DOHH2 (cell line): Measurements from ENCODE around the gene DAZAP2.
"Not testable (repeated sequence)": the region's sequence is repeated elsewhere in the genome, so short reads cannot be mapped to it uniquely, and the experiment has no call there.

Experiments used
- H3F3A ChIP-seq: fragments of 200-600 bp; sonication (generic), shearing (Covaris generic); 2 replicates; pipeline ENCODE4 v1.6.0; 2016; ENCODE audit warnings: antibody characterized with exemption, mild to moderate bottlenecking; ENCODE audit not compliant: control insufficient read depth, insufficient read depth
- H3K27ac ChIP-seq: fragments of 200-600 bp; sonication (generic); 2 replicates; pipeline ENCODE4 v1.5.1; 2014; ENCODE audit warnings: low read depth, mild to moderate bottlenecking, low read length, moderate library complexity
- H3K27me3 ChIP-seq: fragments of 200-600 bp; sonication (generic); 2 replicates; pipeline ENCODE4 v1.6.1; 2014; ENCODE audit warnings: mild to moderate bottlenecking, low read length, mixed read lengths; ENCODE audit not compliant: control insufficient read depth
- H3K36me3 ChIP-seq: fragments of 200-600 bp; sonication (generic); 2 replicates; pipeline ENCODE4 v1.6.1; 2014; ENCODE audit warnings: mild to moderate bottlenecking, low read length, moderate library complexity, mixed read lengths; ENCODE audit not compliant: control insufficient read depth
- H3K4me1 ChIP-seq: fragments of 200-600 bp; sonication (generic); 2 replicates; pipeline ENCODE4 v1.6.1; 2014; ENCODE audit warnings: mild to moderate bottlenecking, low read length, mixed read lengths; ENCODE audit not compliant: control insufficient read depth
- H3K4me2 ChIP-seq: fragments of 200-600 bp; sonication (generic); 2 replicates; pipeline ENCODE4 v1.6.0; 2014; ENCODE audit warnings: mild to moderate bottlenecking, low read length, moderate library complexity
- H3K4me3 ChIP-seq: fragments of 200-600 bp; sonication (generic); 2 replicates; pipeline ENCODE4 v1.5.1; 2014; ENCODE audit warnings: mild to moderate bottlenecking, low read length, mixed read lengths
- H3K79me2 ChIP-seq: fragments of 200-600 bp; sonication (generic); 2 replicates; pipeline ENCODE4 v1.6.1; 2014; ENCODE audit warnings: mild to moderate bottlenecking, low read length, mixed read lengths; ENCODE audit not compliant: control insufficient read depth
- H3K9me2 ChIP-seq: fragments of 200-600 bp; sonication (generic); replicated peaks from 2 replicates; pipeline ENCODE4 v1.6.1; 2014; ENCODE audit warnings: mild to moderate bottlenecking, low read length, mixed read lengths; ENCODE audit not compliant: control insufficient read depth
- H3K9me3 ChIP-seq: fragments of 200-600 bp; sonication (generic); 2 replicates; pipeline ENCODE4 v1.6.1; 2014; ENCODE audit warnings: antibody characterized with exemption, low read length, mixed read lengths; ENCODE audit not compliant: control insufficient read depth, insufficient read depth
- H4K20me1 ChIP-seq: fragments of 200-600 bp; sonication (generic); 2 replicates; pipeline ENCODE4 v1.6.0; 2014; ENCODE audit warnings: low read depth, mild to moderate bottlenecking, antibody characterized with exemption, low read length, moderate library complexity; ENCODE audit not compliant: control insufficient read depth, insufficient read depth
- CTCF ChIP-seq: fragments of 200-600 bp; sonication (generic); IDR thresholded peaks from one replicate; pipeline ENCODE4 v1.5.1; 2014; ENCODE audit warnings: antibody characterized with exemption, mild to moderate bottlenecking, low read depth, low read length; ENCODE audit not compliant: poor library complexity, severe bottlenecking
- EZH2phosphoT487 ChIP-seq: fragments of 200-600 bp; sonication (generic); IDR thresholded peaks from 2 replicates; pipeline ENCODE4 v1.6.1; 2017; ENCODE audit warnings: borderline replicate concordance, mild to moderate bottlenecking, antibody characterized with exemption, low read length, moderate library complexity, mixed read lengths

The DAZAP2 gene

DNA sequence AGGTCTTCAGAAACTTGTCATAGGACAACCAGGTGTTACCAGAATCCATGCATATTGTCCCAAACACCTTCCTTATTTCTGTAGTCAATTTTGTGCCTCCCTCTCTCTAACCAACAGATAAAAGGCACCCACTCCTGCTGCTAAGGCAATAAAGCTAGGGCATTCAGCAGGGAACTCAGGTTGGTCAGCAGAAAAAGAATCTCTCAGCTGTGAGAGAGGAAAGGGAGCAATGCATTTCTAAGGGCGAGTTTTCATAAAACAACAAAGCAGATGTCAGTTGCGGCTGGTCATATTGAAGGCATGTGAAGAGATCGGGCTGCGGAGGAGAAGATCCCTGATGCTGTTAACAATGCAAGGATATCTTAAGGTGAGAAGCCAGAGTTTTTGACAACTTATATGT is 13.4 kb upstream of the DAZAP2 start:
- Histone ChIP-seq H3F3A (no peaks in the 10 kb centered on the region), H3K36me3 (no peaks in the 10 kb centered on the region)

GRCh38 chr12:51225771-51226170 is 12.9 kb upstream of the DAZAP2 start:
- H3K4me3 ChIP-seq = no peak overlapping the region
- no peak overlapping the region for H3K4me2 ChIP-seq
- no peaks in the 10 kb centered on the region for H3K27me3 ChIP-seq
- H3K27ac ChIP-seq = no peak overlapping the region
- TF ChIP-seq CTCF = no peak
- TF ChIP-seq EZH2phosphoT487 = no peak
- H3K36me3 ChIP-seq = no peaks in the 10 kb centered on the region
- no peaks in the 10 kb centered on the region for H3K9me2 ChIP-seq
- no peaks in the 10 kb centered on the region for H3K79me2 ChIP-seq
- no peaks in the 10 kb centered on the region for H3K9me3 ChIP-seq
- H4K20me1 ChIP-seq = no peaks in the 10 kb centered on the region
- H3K4me1 ChIP-seq = no peaks in the 10 kb centered on the region
- no peaks in the 10 kb centered on the region for H3F3A ChIP-seq

More for the DNA sequence above, 13.4 kb upstream of the DAZAP2 start:
- Histone ChIP-seq H3K4me2 (no peak overlapping the region), H3K9me2 (no peaks in the 10 kb centered on the region), H3K9me3 (no peaks in the 10 kb centered on the region), H3K4me1 (no peaks in the 10 kb centered on the region), H3K4me3 (no peak overlapping the region), H3K27ac (no peak overlapping the region), H3K27me3 (no peaks in the 10 kb centered on the region), H4K20me1 (no peaks in the 10 kb centered on the region), H3K79me2 (no peaks in the 10 kb centered on the region)
- TF ChIP-seq EZH2phosphoT487 (no peak), CTCF (no peak)

DNA sequence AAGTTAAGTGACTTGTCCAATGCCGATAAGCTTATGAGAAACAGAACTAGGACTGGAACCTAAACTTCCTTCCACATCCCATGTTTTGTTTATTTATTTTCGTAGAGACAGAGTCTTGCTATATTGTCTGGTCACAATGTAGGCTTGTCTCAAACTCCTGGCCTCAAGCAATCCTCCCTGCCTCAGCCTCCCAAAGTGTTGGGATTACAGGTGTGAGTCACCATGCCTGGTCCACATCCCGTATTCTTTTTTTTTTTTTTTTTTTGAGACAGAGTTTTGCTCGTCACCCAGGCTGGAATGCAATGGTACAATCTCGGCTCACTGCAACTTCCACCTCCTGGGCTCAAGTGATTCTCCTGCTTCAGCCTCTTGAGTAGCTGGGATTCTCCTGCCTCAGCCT is 11.5 kb upstream of the DAZAP2 start:
- not testable (repeated sequence) for H3K36me3 ChIP-seq, H3K9me3 ChIP-seq, H3K27ac ChIP-seq, H3K4me1 ChIP-seq, H3F3A ChIP-seq, H4K20me1 ChIP-seq, H3K9me2 ChIP-seq, H3K27me3 ChIP-seq, H3K4me3 ChIP-seq, H3K4me2 ChIP-seq, H3K79me2 ChIP-seq

DNA sequence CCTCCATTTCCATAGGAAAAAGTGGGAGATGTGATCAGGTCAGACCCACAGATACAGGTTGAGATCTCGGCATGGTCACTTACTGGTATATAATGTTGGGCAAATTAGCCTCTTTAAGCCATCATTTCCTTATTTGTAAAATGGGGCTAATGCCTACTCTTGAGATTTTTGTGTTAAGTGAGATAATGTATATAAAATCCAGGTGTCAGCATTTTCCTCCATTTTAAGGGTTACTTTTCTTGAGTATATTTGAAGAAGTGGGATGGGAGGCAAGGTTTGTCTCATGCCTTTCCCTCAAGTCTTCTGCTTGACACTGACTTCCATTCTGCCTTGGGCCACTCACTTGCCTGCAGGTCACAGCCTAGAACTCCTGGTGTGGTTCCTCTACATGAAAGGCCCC is 10.7 kb upstream of the DAZAP2 start:
- no peak for TF ChIP-seq CTCF
- no peak for TF ChIP-seq EZH2phosphoT487
- no peaks in the 10 kb centered on the region for H3K79me2 ChIP-seq
- no peak overlapping the region for H3K27ac ChIP-seq

More for the DNA sequence above, 10.7 kb upstream of the DAZAP2 start:
- no peaks in the 10 kb centered on the region for H3K36me3 ChIP-seq
- H3K9me2 ChIP-seq = no peaks in the 10 kb centered on the region
- H3K27me3 ChIP-seq = no peaks in the 10 kb centered on the region
- H4K20me1 ChIP-seq = no peaks in the 10 kb centered on the region
- no peak overlapping the region for H3K4me3 ChIP-seq
- H3K9me3 ChIP-seq = no peaks in the 10 kb centered on the region
- no peaks in the 10 kb centered on the region for H3K4me1 ChIP-seq
- no peak overlapping the region for H3K4me2 ChIP-seq
- no peaks in the 10 kb centered on the region for H3F3A ChIP-seq
